Stimulated activated naive CD8-positive, alpha-beta T cell treated with anti-CD3 and anti-CD28 coated beads, Interleukin-15, Interleukin-2, amounts not matched to agents 100 ng/mL and 50 ng/mL, for 24 hours (primary cell): Measurements from ENCODE around the gene TOB2.
"Not testable (repeated sequence)": the region's sequence is repeated elsewhere in the genome, so short reads cannot be mapped to it uniquely, and the experiment has no call there.

Source experiments
- H3K27ac Mint-ChIP-seq: one replicate; pipeline ENCODE4 v1.8.0; 2021; ENCODE audit warnings: mild to moderate bottlenecking, mixed read lengths
- H3K27me3 Mint-ChIP-seq: one replicate; pipeline ENCODE4 v1.8.0; 2021; ENCODE audit warnings: mixed read lengths
- H3K36me3 Mint-ChIP-seq: one replicate; pipeline ENCODE4 v1.8.0; 2021; ENCODE audit warnings: low read depth, mixed read lengths
- H3K4me1 Mint-ChIP-seq: one replicate; pipeline ENCODE4 v1.8.0; 2021; ENCODE audit warnings: low read depth, mixed read lengths
- H3K4me3 Mint-ChIP-seq: one replicate; pipeline ENCODE4 v1.8.0; 2021; ENCODE audit warnings: mild to moderate bottlenecking, mixed read lengths
- H3K9me3 Mint-ChIP-seq: one replicate; pipeline ENCODE4 v1.8.0; 2021; ENCODE audit warnings: mixed read lengths

The TOB2 gene

GRCh38 chr22:41444360-41445128, 2.1 kb downstream of the TOB2 start:
- Mint-ChIP-seq H3K27me3 (no peaks in the 10 kb centered on the region), H3K27ac (peak overlapping the region; percentile 99), H3K36me3 (peaks cover 26% of the 10 kb centered on the region), H3K4me1 (peaks cover 34% of the 10 kb centered on the region), H3K4me3 (peak overlapping the region; percentile 92), H3K9me3 (no peaks in the 10 kb centered on the region)

GRCh38 chr22:41442240-41442792, 4.3 kb downstream of the TOB2 start:
- peaks cover 35% of the 10 kb centered on the region for H3K36me3 Mint-ChIP-seq
- no peak overlapping the region for H3K27ac Mint-ChIP-seq
- no peaks in the 10 kb centered on the region for H3K27me3 Mint-ChIP-seq
- no peaks in the 10 kb centered on the region for H3K9me3 Mint-ChIP-seq
- H3K4me1 Mint-ChIP-seq = peaks cover 28% of the 10 kb centered on the region
- H3K4me3 Mint-ChIP-seq = no peak overlapping the region

GRCh38 chr22:41440511-41440910, 6.1 kb downstream of the TOB2 start:
- H3K4me1 Mint-ChIP-seq = peaks cover 28% of the 10 kb centered on the region
- not testable (repeated sequence) for H3K27me3 Mint-ChIP-seq, H3K27ac Mint-ChIP-seq, H3K9me3 Mint-ChIP-seq, H3K4me3 Mint-ChIP-seq
- H3K36me3 Mint-ChIP-seq = peaks cover 46% of the 10 kb centered on the region

GRCh38 chr22:41437198-41437597, 9.4 kb downstream of the TOB2 start:
- peaks cover 16% of the 10 kb centered on the region for H3K4me1 Mint-ChIP-seq
- no peak overlapping the region for H3K4me3 Mint-ChIP-seq
- H3K27me3 Mint-ChIP-seq = no peaks in the 10 kb centered on the region
- peaks cover 37% of the 10 kb centered on the region for H3K36me3 Mint-ChIP-seq
- H3K27ac Mint-ChIP-seq = no peak overlapping the region
- H3K9me3 Mint-ChIP-seq = no peaks in the 10 kb centered on the region

- Mint-ChIP-seq H3K27me3 (no peaks in the 10 kb centered on the region), H3K9me3 (no peaks in the 10 kb centered on the region), H3K36me3 (peaks cover 42% of the 10 kb centered on the region), H3K27ac (no peak overlapping the region), H3K4me3 (no peak overlapping the region), H3K4me1 (peaks cover 14% of the 10 kb centered on the region)
Measured at GRCh38 chr22:41436322-41437113, 10.1 kb downstream of the TOB2 start.

- Mint-ChIP-seq H3K4me1 (peaks cover 8% of the 10 kb centered on the region), H3K9me3 (no peaks in the 10 kb centered on the region), H3K4me3 (no peak overlapping the region), H3K27ac (no peak overlapping the region), H3K27me3 (no peaks in the 10 kb centered on the region), H3K36me3 (peaks cover 49% of the 10 kb centered on the region)
Measured at GRCh38 chr22:41435560-41435959, 11.0 kb downstream of the TOB2 start.

- H3K4me3 Mint-ChIP-seq, H3K4me1 Mint-ChIP-seq, H3K27me3 Mint-ChIP-seq, H3K9me3 Mint-ChIP-seq, H3K27ac Mint-ChIP-seq: not testable (repeated sequence)
- H3K36me3 Mint-ChIP-seq = peaks cover 49% of the 10 kb centered on the region
Measured at GRCh38 chr22:41434361-41435003, 12.1 kb downstream of the TOB2 start.

- H3K4me1 Mint-ChIP-seq, H3K9me3 Mint-ChIP-seq, H3K4me3 Mint-ChIP-seq, H3K27me3 Mint-ChIP-seq: not testable (repeated sequence)
- Mint-ChIP-seq H3K36me3 (peaks cover 43% of the 10 kb centered on the region), H3K27ac (peak overlapping the region; percentile 52)
Measured at GRCh38 chr22:41433480-41433879, 13.1 kb downstream of the TOB2 start.

- Mint-ChIP-seq H3K27ac (no peak overlapping the region), H3K27me3 (no peaks in the 10 kb centered on the region), H3K4me3 (no peak overlapping the region), H3K9me3 (no peaks in the 10 kb centered on the region), H3K36me3 (peaks cover 39% of the 10 kb centered on the region), H3K4me1 (no peaks in the 10 kb centered on the region)
Measured at GRCh38 chr22:41431656-41432055, 14.9 kb downstream of the TOB2 start.

GRCh38 chr22:41429951-41430332, 16.7 kb downstream of the TOB2 start:
- H3K27ac Mint-ChIP-seq = no peak overlapping the region
- no peaks in the 10 kb centered on the region for H3K9me3 Mint-ChIP-seq
- H3K36me3 Mint-ChIP-seq = peaks cover 34% of the 10 kb centered on the region
- H3K4me1 Mint-ChIP-seq = peaks cover 9% of the 10 kb centered on the region
- H3K27me3 Mint-ChIP-seq = no peaks in the 10 kb centered on the region
- H3K4me3 Mint-ChIP-seq = no peak overlapping the region

GRCh38 chr22:41429232-41429950, 17.2 kb downstream of the TOB2 start:
- peaks cover 9% of the 10 kb centered on the region for H3K4me1 Mint-ChIP-seq
- H3K36me3 Mint-ChIP-seq = peaks cover 30% of the 10 kb centered on the region
- no peak overlapping the region for H3K27ac Mint-ChIP-seq
- no peaks in the 10 kb centered on the region for H3K9me3 Mint-ChIP-seq
- H3K4me3 Mint-ChIP-seq = no peak overlapping the region
- H3K27me3 Mint-ChIP-seq = no peaks in the 10 kb centered on the region

- Mint-ChIP-seq H3K36me3 (peaks cover 14% of the 10 kb centered on the region), H3K4me3 (peak overlapping the region; percentile 16), H3K9me3 (no peaks in the 10 kb centered on the region), H3K27me3 (no peaks in the 10 kb centered on the region), H3K27ac (peak overlapping the region; percentile 49), H3K4me1 (peaks cover 9% of the 10 kb centered on the region)
Measured at GRCh38 chr22:41425660-41426365, 20.8 kb downstream of the TOB2 start.

- H3K4me1 Mint-ChIP-seq = peaks cover 14% of the 10 kb centered on the region
- no peaks in the 10 kb centered on the region for H3K27me3 Mint-ChIP-seq
- H3K9me3 Mint-ChIP-seq = no peaks in the 10 kb centered on the region
- H3K27ac Mint-ChIP-seq = no peak overlapping the region
- H3K4me3 Mint-ChIP-seq = no peak overlapping the region
- H3K36me3 Mint-ChIP-seq = peaks cover 6% of the 10 kb centered on the region
Measured at GRCh38 chr22:41418717-41419116, 27.9 kb downstream of the TOB2 start.
